GM23338 (cell line): ENCODE data around the gene BMPR1B. TPM values are rescaled to one million over a fixed set of nuclear protein-coding genes. Genes with fewer than 3 reads are reported as not detected.
A peak's percentile ranks its signal among the peaks of the same experiment; 100 is the strongest.

Experiments
- ATAC-seq: fragments of 200-7000 bp; cut with Tn5 transposase; 3 replicates; pipeline ENCODE4 v1.9.1; 2020
- DNase-seq: peaks from one replicate; pipeline ENCODE4 v3.0.0-alpha.2; 2015; ENCODE audit warnings: low spot score
- H2AFZ ChIP-seq: fragments of 200-600 bp; sonication (generic); 2 replicates; pipeline ENCODE4 v1.8.0; 2016; ENCODE audit warnings: antibody characterized with exemption, mild to moderate bottlenecking, moderate library complexity
- H3F3A ChIP-seq: fragments of 200-600 bp; sonication (generic); replicated peaks from 2 replicates; pipeline ENCODE4 v1.8.0; 2017; ENCODE audit warnings: antibody characterized with exemption, mixed run types, low read depth
- H3K27ac ChIP-seq: fragments of 200-600 bp; sonication (generic); 2 replicates; pipeline ENCODE4 v1.6.1; 2016; ENCODE audit warnings: low read depth
- H3K27me3 ChIP-seq: fragments of 200-600 bp; sonication (generic); 2 replicates; pipeline ENCODE4 v1.8.0; 2016; ENCODE audit warnings: mild to moderate bottlenecking, mixed run types, moderate library complexity; ENCODE audit not compliant: insufficient read depth
- H3K36me3 ChIP-seq: fragments of 200-600 bp; sonication (generic); 2 replicates; pipeline ENCODE4 v1.8.0; 2016; ENCODE audit warnings: mild to moderate bottlenecking; ENCODE audit not compliant: insufficient read depth
- H3K4me1 ChIP-seq: fragments of 200-600 bp; sonication (generic); 2 replicates; pipeline ENCODE4 v1.8.0; 2016; ENCODE audit warnings: mild to moderate bottlenecking, moderate library complexity; ENCODE audit not compliant: insufficient read depth
- H3K4me2 ChIP-seq: fragments of 200-600 bp; sonication (generic); 2 replicates; pipeline ENCODE4 v1.7.1; 2017; ENCODE audit warnings: mixed run types
- H3K4me3 ChIP-seq: fragments of 200-600 bp; sonication (generic); 2 replicates; pipeline ENCODE4 v1.6.1; 2016; ENCODE audit warnings: mixed run types
- H3K79me2 ChIP-seq: fragments of 200-600 bp; sonication (generic); replicated peaks from 2 replicates; pipeline ENCODE4 v1.8.0; 2017; ENCODE audit warnings: mild to moderate bottlenecking; ENCODE audit not compliant: insufficient read depth
- H3K9me2 ChIP-seq: fragments of 200-600 bp; sonication (generic); 2 replicates; pipeline ENCODE4 v1.8.0; 2017; ENCODE audit not compliant: insufficient read depth
- H4K20me1 ChIP-seq: fragments of 200-600 bp; sonication (generic); replicated peaks from 2 replicates; pipeline ENCODE4 v1.8.0; 2017; ENCODE audit warnings: mild to moderate bottlenecking; ENCODE audit not compliant: insufficient read depth
- H3K27ac Mint-ChIP-seq: 2 replicates; pipeline ENCODE4 v1.8.0; 2020; ENCODE audit warnings: inconsistent platforms, mild to moderate bottlenecking, moderate library complexity, mixed read lengths
- H3K27me3 Mint-ChIP-seq: 3 replicates; pipeline ENCODE4 v1.8.0; 2022; ENCODE audit warnings: low read depth, mild to moderate bottlenecking, moderate library complexity, mixed read lengths, inconsistent platforms; ENCODE audit not compliant: insufficient read depth, poor library complexity
- H3K36me3 Mint-ChIP-seq: 3 replicates; pipeline ENCODE4 v1.8.0; 2021; ENCODE audit warnings: low read depth, mild to moderate bottlenecking, inconsistent platforms, moderate library complexity, mixed read lengths
- H3K4me1 Mint-ChIP-seq: 3 replicates; pipeline ENCODE4 v1.8.0; 2020; ENCODE audit warnings: mild to moderate bottlenecking, inconsistent platforms, mixed read lengths
- H3K4me3 Mint-ChIP-seq: 3 replicates; pipeline ENCODE4 v1.8.0; 2021; ENCODE audit warnings: moderate library complexity, mild to moderate bottlenecking, inconsistent platforms, mixed read lengths
- H3K9me3 Mint-ChIP-seq: 3 replicates; pipeline ENCODE4 v1.8.0; 2020; ENCODE audit warnings: moderate library complexity, mild to moderate bottlenecking, inconsistent platforms, mixed read lengths
- CREB1 ChIP-seq: fragments of 250-450 bp; sonication (Bioruptor Pico); IDR thresholded peaks from 2 replicates; pipeline ENCODE4 v1.5.0; 2020; ENCODE audit warnings: low read depth, mild to moderate bottlenecking, moderate library complexity
- EZH2 ChIP-seq: fragments of 200-600 bp; sonication (generic); IDR thresholded peaks from one replicate; pipeline ENCODE4 v1.8.0; 2017; ENCODE audit warnings: antibody characterized with exemption, mild to moderate bottlenecking, low read depth; ENCODE audit not compliant: unreplicated experiment
- EZH2phosphoT487 ChIP-seq: fragments of 200-600 bp; sonication (generic); IDR thresholded peaks from one replicate; pipeline ENCODE4 v1.8.1; 2018; ENCODE audit warnings: antibody characterized with exemption; ENCODE audit not compliant: unreplicated experiment
- JUNB ChIP-seq: IDR thresholded peaks from one replicate; pipeline ENCODE4 v1.6.1; 2016; ENCODE audit warnings: antibody characterized with exemption; ENCODE audit not compliant: unreplicated experiment
- NANOG ChIP-seq: IDR thresholded peaks from 2 replicates; pipeline ENCODE4 v1.6.1; 2016; ENCODE audit warnings: antibody characterized with exemption, borderline replicate concordance
- POLR2AphosphoS5 ChIP-seq: IDR thresholded peaks from 2 replicates; pipeline ENCODE4 v1.6.1; 2016; ENCODE audit warnings: antibody characterized with exemption, low read depth
- STAT1 ChIP-seq: IDR thresholded peaks from one replicate; pipeline ENCODE4 v1.6.1; 2016; ENCODE audit warnings: antibody characterized with exemption; ENCODE audit not compliant: unreplicated experiment
- ZNF114 ChIP-seq: fragments of 250-450 bp; sonication (Bioruptor Pico); IDR thresholded peaks from 2 replicates; pipeline ENCODE4 v1.5.0; 2020; ENCODE audit warnings: mild to moderate bottlenecking, moderate library complexity
- ZNF331 ChIP-seq: fragments of 250-450 bp; sonication (Bioruptor Pico); IDR thresholded peaks from 2 replicates; pipeline ENCODE4 v1.5.0; 2020; ENCODE audit warnings: low read depth, mild to moderate bottlenecking, moderate library complexity
- polyA plus RNA-seq: library from polyadenylated mRNA; unstranded; fragments of >200 nt; fragmentation: Nextera tagmentation; extraction: Ambion mirVana; gene quantifications from 2 replicates; pipeline ENCODE4 v1.2.1, GENCODE V29; 2016
- total RNA-seq: library from RNA; depleted of rRNA; stranded (reverse); fragments of >200 nt; shearing (Covaris generic); gene quantifications from 2 replicates; pipeline ENCODE4 v1.2.3, GENCODE V29; 2014
- TF ChIP-seq, protein P1 (sequence below): fragments of 250-450 bp; sonication (Bioruptor Pico); IDR thresholded peaks from 2 replicates; pipeline ENCODE4 v1.5.0; 2020; ENCODE audit warnings: mild to moderate bottlenecking, moderate library complexity
- TF ChIP-seq, protein P2 (sequence below): IDR thresholded peaks from 2 replicates; pipeline ENCODE4 v1.6.1; 2016; ENCODE audit warnings: antibody characterized with exemption
- TF ChIP-seq, protein P3 (sequence below), 2 experiments: fragments of 200-600 bp in 1 of 2; sonication (generic) in 1 of 2; conservative IDR thresholded peaks; 2 replicates each; pipeline versions ENCODE4 v1.5.1 to v1.6.1; 2016 to 2017; ENCODE audit warnings: antibody characterized with exemption in 2 of 2, low read depth in 2 of 2, mild to moderate bottlenecking in 2 of 2, moderate library complexity in 1 of 2

The BMPR1B gene
- total and polyA plus RNA-seq, 2 experiments from 2014 or later = 0.48 to 1.0 TPM

DNA sequence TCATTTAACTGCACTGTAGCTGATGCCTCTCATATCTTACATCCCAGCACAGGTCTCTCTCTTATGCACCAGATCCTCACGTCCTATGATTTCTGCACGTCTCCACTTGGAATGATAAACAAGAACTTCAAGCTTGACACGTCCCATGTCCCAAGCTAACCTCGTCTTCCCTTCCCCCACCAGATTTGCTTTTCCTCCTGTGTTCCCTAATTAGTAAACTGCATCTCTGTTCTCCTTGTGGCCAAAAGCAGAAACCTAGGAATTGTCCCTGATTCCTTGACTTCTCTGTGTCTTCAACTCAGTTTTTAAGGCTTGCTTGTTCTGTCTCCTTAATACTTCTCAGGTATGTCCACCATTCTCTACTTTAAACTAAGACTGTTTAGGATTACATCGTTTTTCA is 171.9 kb downstream of the BMPR1B start (continued):
- TF ChIP-seq, protein P1, sequence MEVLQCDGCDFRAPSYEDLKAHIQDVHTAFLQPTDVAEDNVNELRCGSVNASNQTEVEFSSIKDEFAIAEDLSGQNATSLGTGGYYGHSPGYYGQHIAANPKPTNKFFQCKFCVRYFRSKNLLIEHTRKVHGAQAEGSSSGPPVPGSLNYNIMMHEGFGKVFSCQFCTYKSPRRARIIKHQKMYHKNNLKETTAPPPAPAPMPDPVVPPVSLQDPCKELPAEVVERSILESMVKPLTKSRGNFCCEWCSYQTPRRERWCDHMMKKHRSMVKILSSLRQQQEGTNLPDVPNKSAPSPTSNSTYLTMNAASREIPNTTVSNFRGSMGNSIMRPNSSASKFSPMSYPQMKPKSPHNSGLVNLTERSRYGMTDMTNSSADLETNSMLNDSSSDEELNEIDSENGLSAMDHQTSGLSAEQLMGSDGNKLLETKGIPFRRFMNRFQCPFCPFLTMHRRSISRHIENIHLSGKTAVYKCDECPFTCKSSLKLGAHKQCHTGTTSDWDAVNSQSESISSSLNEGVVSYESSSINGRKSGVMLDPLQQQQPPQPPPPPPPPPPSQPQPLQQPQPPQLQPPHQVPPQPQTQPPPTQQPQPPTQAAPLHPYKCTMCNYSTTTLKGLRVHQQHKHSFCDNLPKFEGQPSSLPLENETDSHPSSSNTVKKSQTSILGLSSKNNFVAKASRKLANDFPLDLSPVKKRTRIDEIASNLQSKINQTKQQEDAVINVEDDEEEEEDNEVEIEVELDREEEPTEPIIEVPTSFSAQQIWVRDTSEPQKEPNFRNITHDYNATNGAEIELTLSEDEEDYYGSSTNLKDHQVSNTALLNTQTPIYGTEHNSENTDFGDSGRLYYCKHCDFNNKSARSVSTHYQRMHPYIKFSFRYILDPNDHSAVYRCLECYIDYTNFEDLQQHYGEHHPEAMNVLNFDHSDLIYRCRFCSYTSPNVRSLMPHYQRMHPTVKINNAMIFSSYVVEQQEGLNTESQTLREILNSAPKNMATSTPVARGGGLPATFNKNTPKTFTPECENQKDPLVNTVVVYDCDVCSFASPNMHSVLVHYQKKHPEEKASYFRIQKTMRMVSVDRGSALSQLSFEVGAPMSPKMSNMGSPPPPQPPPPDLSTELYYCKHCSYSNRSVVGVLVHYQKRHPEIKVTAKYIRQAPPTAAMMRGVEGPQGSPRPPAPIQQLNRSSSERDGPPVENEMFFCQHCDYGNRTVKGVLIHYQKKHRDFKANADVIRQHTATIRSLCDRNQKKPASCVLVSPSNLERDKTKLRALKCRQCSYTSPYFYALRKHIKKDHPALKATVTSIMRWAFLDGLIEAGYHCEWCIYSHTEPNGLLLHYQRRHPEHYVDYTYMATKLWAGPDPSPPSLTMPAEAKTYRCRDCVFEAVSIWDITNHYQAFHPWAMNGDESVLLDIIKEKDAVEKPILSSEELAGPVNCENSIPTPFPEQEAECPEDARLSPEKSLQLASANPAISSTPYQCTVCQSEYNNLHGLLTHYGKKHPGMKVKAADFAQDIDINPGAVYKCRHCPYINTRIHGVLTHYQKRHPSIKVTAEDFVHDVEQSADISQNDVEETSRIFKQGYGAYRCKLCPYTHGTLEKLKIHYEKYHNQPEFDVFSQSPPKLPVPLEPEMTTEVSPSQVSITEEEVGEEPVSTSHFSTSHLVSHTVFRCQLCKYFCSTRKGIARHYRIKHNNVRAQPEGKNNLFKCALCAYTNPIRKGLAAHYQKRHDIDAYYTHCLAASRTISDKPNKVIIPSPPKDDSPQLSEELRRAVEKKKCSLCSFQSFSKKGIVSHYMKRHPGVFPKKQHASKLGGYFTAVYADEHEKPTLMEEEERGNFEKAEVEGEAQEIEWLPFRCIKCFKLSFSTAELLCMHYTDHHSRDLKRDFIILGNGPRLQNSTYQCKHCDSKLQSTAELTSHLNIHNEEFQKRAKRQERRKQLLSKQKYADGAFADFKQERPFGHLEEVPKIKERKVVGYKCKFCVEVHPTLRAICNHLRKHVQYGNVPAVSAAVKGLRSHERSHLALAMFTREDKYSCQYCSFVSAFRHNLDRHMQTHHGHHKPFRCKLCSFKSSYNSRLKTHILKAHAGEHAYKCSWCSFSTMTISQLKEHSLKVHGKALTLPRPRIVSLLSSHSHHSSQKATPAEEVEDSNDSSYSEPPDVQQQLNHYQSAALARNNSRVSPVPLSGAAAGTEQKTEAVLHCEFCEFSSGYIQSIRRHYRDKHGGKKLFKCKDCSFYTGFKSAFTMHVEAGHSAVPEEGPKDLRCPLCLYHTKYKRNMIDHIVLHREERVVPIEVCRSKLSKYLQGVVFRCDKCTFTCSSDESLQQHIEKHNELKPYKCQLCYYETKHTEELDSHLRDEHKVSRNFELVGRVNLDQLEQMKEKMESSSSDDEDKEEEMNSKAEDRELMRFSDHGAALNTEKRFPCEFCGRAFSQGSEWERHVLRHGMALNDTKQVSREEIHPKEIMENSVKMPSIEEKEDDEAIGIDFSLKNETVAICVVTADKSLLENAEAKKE = no peak
- TF ChIP-seq POLR2AphosphoS5 (no peak), STAT1 (no peak), ZNF331 (no peak), NANOG (no peak), EZH2 (no peak), ZNF114 (CRISPR knock-in tag) (no peak), EZH2phosphoT487 (no peak), CREB1 (CRISPR knock-in tag) (no peak)
- TF ChIP-seq, protein P2, sequence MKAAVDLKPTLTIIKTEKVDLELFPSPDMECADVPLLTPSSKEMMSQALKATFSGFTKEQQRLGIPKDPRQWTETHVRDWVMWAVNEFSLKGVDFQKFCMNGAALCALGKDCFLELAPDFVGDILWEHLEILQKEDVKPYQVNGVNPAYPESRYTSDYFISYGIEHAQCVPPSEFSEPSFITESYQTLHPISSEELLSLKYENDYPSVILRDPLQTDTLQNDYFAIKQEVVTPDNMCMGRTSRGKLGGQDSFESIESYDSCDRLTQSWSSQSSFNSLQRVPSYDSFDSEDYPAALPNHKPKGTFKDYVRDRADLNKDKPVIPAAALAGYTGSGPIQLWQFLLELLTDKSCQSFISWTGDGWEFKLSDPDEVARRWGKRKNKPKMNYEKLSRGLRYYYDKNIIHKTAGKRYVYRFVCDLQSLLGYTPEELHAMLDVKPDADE = no peak

DNA sequence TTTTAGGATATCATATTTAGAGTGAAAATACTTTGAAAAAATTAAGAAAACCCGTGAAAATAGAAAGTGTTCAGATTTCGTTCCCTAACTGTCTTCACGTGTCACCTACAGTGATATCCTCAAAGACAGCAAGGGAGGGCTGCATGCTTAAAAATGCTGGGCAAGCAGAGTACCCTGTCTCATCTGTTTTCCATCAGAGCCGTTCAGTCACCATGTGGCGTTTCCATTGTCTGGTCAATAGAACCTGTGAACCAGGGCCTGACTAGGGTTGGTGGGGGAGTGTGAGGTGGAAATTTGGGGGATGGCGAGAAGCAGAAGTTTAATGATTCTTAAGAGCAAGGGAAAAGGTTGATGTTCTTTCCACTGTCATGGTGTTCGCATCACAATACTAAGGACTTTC is 173.9 kb downstream of the BMPR1B start:
- no peaks in the 10 kb centered on the region for H3K36me3 ChIP-seq
- Mint-ChIP-seq H3K27ac (0 out of 2 replicates have a peak overlapping the region, but pooled peaks have one; percentile 28), H3K36me3 (no peaks in the 10 kb centered on the region), H3K4me3 (no peak overlapping the region), H3K4me1 (peaks cover 28% of the 10 kb centered on the region), H3K27me3 (peaks cover 2% of the 10 kb centered on the region), H3K9me3 (no peaks in the 10 kb centered on the region)
- H3K27me3 ChIP-seq = no peaks in the 10 kb centered on the region
- no peak overlapping the region for H3K4me3 ChIP-seq
- DNase-seq (no peak), ATAC-seq (no peak)
- H3K9me2 ChIP-seq = no peaks in the 10 kb centered on the region
- no peak overlapping the region; the same call in 1 of the 2 replicates for H2AFZ ChIP-seq
- no peaks in the 10 kb centered on the region for H3F3A ChIP-seq
- no peaks in the 10 kb centered on the region for H3K79me2 ChIP-seq
- peaks cover 14% of the 10 kb centered on the region for H3K4me1 ChIP-seq
- no peak overlapping the region for H3K4me2 ChIP-seq
- H4K20me1 ChIP-seq = no peaks in the 10 kb centered on the region
- no peak overlapping the region for H3K27ac ChIP-seq
- no peak for TF ChIP-seq NANOG
- TF ChIP-seq EZH2 = no peak
- no peak for TF ChIP-seq EZH2phosphoT487
- no peak for TF ChIP-seq JUNB
- no peak for TF ChIP-seq CREB1 (CRISPR knock-in tag)
- no peak for TF ChIP-seq STAT1
- TF ChIP-seq, protein P3, sequence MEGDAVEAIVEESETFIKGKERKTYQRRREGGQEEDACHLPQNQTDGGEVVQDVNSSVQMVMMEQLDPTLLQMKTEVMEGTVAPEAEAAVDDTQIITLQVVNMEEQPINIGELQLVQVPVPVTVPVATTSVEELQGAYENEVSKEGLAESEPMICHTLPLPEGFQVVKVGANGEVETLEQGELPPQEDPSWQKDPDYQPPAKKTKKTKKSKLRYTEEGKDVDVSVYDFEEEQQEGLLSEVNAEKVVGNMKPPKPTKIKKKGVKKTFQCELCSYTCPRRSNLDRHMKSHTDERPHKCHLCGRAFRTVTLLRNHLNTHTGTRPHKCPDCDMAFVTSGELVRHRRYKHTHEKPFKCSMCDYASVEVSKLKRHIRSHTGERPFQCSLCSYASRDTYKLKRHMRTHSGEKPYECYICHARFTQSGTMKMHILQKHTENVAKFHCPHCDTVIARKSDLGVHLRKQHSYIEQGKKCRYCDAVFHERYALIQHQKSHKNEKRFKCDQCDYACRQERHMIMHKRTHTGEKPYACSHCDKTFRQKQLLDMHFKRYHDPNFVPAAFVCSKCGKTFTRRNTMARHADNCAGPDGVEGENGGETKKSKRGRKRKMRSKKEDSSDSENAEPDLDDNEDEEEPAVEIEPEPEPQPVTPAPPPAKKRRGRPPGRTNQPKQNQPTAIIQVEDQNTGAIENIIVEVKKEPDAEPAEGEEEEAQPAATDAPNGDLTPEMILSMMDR (conservative IDR thresholded peaks at IDR 0.05; ENCODE audit: low read depth in 2 of 2) = no peak
